ENCODE measurements around the gene RAI1. TPM values are rescaled to one million over a fixed set of nuclear protein-coding genes. Genes with fewer than 3 reads are reported as not detected.

Gene RAI1
- total RNA-seq, 1 donor from 2014 or later = 9.1 TPM

- no peak for DNase-seq (ENCODE audit: low read depth)
Observed at GRCh38 chr17:17696882-17697633, 15.8 kb downstream of the RAI1 start.

GRCh38 chr17:17698371-17698770 is 17.1 kb downstream of the RAI1 start:
- DNase-seq (ENCODE audit: low read depth) = no peak

DNA sequence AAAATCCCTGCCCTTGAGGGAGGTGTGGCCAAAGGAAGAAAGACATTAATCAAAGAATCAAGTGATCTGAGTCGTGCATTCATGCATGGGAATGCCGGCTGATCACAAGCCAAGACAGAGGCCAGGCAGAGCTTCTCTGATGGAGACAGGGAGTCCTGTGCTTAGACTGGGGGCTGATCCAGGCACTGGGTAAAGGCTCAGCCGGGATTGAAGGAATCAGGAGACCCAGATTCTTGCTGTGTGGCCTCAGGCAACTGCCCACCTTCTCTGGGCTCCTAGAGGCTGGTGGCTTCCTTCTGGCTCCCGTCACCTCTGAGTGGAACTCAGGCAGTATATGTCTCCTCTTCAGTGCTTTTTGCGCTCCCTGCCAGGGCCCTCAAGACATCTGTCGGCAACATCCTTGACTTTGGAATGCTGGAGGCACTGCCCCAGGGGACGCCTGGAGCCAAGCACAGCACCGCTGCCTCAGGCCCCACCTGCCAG is 17.7 kb downstream of the RAI1 start:
- no peak for DNase-seq (ENCODE audit: low read depth)

DNA sequence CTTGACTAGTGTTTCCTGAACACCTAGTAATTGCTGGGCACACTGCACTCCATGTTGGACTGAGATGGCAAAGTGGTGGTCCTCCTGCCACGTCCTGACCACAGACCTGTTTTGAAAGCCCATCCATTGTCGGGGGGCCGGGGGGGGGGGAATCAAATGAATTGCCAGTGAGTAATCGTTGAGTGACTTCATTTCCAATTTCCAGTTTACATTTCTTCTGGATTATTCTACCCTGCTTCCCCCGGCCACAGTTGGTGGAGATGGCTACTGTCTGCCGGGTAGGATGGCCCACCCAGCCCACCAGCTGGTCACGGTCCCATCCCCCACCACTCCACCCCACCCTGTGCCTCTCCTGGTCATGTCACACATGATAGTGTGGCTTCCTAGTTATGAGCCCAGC is 18.2 kb downstream of the RAI1 start:
- no peak for DNase-seq (ENCODE audit: low read depth)

- no peak for DNase-seq (ENCODE audit: low read depth)
Observed at GRCh38 chr17:17700251-17700969, 19.2 kb downstream of the RAI1 start.

DNA sequence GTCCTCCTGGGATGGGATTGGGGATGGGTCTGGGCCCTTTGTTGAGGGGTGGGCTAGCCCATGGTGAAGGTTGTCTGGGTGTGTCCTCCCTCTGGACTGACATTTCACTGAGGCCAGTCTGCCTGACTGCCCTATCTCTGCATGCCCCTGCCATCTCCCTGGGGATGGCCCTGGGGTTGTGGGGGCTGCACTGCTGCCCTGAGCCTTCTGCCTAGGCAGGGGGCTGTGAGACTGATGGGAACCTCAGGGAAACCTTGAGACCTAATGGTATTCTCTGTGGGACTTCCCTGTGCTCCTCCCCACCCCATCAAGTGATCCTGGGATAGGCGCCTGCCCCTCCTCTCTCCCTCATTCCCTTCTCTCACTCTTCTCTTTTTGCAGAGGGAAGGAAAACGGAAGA is 19.9 kb downstream of the RAI1 start:
- DNase-seq (ENCODE audit: low read depth) = no peak

GRCh38 chr17:17701658-17702057 is 20.4 kb downstream of the RAI1 start:
- DNase-seq (ENCODE audit: low read depth) = no peak

DNA sequence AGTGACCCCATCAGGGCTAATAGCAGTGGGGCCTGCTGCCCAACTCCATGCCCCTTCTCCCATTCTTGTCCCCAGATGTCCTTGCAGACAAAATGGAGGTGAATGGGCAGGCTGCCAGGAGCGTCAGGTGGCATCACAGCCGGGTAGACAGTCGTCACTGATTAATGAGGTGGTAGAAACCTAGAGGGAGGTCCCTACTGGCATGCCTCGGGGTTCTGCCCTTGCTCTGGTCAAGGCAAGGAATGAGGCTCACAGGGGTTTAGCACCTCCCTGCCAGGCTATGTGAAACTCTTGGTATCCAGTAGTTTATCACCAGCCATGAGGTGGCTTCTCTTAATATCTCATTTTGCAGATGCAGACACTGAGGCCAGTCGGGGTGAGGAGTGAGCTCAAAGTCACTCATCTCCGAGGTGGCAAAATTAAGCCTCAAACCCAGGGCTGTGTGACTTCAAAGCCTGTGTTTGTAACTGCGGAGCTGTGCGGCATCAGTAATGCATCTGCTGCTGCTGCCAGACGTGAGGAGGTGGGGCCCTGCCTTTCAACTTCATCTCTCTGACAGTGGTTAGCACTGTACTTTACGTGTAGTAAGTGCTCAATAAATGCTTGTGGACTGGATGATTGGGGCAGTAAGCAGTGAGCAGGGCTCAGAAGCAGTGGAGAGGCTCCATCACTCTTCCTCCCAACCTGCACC is 21.3 kb downstream of the RAI1 start:
- DNase-seq (ENCODE audit: low read depth) = no peak

DNA sequence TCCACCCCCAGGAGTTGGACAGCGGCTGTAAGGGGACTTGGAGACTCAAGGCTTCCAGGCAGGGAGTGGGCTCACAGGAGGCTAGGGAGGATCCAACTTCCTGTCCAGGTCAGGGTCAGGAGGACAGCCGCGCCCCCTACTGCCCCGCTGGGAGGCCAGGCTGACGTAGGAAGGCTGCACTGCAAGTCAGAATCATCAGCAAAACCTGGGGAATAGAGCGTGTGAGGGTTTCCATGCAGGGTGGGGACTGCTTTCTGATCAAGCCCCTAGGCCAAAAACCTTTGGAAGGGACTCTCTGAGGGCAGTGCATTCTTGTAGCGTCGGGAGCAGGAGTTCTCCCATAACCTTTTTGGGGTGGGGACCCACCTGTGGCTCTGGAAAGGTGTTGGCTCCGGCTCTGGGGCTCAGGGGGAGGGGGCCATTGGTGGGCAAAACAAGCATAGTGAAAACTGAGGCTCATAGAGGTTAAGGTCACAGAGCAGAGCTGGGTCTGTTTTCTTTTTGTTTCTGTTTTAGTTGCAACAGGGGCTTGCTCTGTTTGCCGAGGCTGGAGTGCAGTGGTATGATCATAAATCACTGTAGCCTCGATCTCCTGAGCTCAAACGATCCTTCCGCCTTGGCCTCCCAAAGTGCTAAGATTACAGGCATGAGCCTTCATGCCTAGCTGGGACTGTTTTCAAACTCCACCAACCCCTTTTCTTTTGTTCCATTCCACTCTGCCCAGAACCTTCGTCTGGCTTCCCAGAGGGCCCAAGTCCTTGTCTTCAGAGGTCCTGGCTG is 22.1 kb downstream of the RAI1 start:
- DNase-seq (ENCODE audit: low read depth) = no peak

DNA sequence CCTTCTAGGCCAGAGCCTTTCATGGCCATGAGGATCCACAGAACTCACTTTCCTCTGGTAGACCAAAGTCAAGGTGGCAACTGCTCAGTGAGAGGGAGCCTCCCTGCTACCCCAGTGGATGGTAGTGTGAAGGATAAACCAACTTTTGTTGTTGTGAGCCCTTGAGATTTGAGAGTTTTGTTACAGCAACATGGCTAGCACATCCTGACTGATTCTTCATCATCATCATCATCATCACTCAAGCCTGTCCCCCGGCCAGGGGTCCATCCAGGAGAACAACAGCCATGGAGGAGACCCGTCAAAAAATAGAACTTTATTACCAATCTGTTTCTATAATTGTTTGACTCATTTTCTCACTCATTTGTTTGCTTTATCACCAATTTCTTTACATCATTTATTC is 23.7 kb downstream of the RAI1 start:
- no peak for DNase-seq (ENCODE audit: low read depth)

GRCh38 chr17:17706140-17707060 is 25.1 kb downstream of the RAI1 start:
- no peak for DNase-seq (ENCODE audit: low read depth)

- no peak for DNase-seq (ENCODE audit: low read depth)
Observed at GRCh38 chr17:17708295-17708694, 27.0 kb downstream of the RAI1 start.

- no peak for DNase-seq (ENCODE audit: low read depth)
Observed at GRCh38 chr17:17708816-17709215, 27.6 kb downstream of the RAI1 start.

- no peak for DNase-seq (ENCODE audit: low read depth)
Observed at GRCh38 chr17:17709815-17710321, 28.6 kb downstream of the RAI1 start.

GRCh38 chr17:17710355-17710727 is 29.1 kb downstream of the RAI1 start:
- DNase-seq (ENCODE audit: low read depth) = no peak

DNA sequence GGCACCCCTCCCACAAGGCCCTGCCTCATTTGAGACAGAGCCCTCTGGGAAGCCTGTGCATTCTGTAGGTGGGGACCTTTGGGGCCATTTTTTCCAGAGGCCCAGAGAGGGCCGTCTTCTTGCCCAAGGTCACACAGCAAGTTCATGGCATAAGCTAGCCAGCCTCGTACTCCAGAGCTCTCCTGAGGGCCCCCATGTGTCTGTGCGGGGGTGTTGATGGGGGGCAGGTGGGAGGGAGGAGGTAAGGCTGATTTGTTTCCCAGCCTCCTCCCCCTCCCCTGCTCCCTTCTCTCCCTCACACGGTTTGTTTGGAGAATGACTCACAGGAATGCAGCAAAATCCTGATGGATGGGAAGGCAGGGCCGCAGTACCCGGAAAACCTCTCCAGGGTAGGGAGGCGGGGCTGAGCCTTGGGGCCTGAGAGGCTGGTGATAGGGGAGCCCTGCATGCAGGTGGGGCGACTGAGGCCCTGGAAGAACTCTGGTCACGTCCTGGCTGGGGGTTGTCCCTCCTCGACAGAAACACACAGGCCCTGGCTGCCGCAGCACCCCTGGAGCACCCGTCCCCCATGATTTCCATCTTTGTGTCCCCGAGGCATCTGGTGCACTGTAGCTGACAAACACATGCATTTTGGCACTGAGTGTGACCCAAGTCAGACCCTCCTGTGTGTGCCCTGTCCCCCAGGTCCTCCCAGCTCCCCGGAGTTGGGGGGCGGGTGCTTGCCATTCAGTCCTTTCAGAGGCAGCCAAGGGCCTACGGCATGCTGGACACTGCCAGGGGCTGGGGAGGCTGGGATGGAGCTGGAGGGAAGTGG is 29.7 kb downstream of the RAI1 start:
- DNase-seq (ENCODE audit: low read depth) = peak; percentile 79

DNA sequence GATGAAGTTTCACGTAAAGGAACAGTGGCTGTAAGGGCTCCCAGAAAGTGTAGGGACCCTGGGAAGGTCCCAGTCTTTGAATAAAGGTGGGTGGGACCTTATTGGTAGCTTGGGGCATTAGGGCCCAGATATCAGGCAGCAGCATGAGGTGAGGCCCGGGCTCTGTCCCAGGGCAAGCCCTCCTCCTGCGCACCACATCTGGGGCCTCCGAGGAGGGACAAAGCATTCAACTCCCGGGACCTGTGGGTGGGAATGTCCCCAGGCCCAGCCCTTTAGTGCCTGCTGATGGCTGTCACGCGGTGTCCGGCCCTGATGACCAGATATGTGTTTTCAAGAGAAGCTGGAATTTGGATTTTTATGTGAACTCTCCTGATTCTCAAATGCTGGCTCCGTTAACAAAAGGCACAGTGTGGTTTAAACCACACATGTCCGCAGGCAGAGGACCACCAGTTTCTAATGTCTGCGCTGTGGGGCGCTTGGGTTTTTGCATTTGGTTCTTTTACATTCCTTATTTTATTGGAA is 30.4 kb downstream of the RAI1 start:
- no peak for DNase-seq (ENCODE audit: low read depth)

- DNase-seq (ENCODE audit: low read depth) = no peak
Observed at GRCh38 chr17:17712268-17712924, 31.1 kb downstream of the RAI1 start.
